NCI-H1105 treated with DMSO at 0.1 percent for 48 hours (cell line): ENCODE measurements around the gene SMPDL3A.
"Not testable (repeated sequence)": the region's sequence is repeated elsewhere in the genome, so short reads cannot be mapped to it uniquely, and the experiment has no call there.

Experiments
- DNase-seq: peaks from one replicate; lab custom pipeline; 2025; lab: John Stamatoyannopoulos, UW

Gene SMPDL3A

GRCh38 chr6:122789182-122790027, at the start of gene SMPDL3A:
Gene SMPDL3A (plus strand): TSS chr6:122789258. CDS start chr6:122789347, 89 bp downstream.
- DNase-seq: peak; percentile 83

- no peak for DNase-seq
These were observed 49.0 kb upstream of the SMPDL3A start for GRCh38 chr6:122740091-122740490.

- no peak for DNase-seq
These were observed 48.1 kb upstream of the SMPDL3A start for GRCh38 chr6:122740936-122741335.

- DNase-seq: not testable (repeated sequence)
These were observed 44.8 kb upstream of the SMPDL3A start for GRCh38 chr6:122744247-122744646.

GRCh38 chr6:122744856-122745255, 44.2 kb upstream of the SMPDL3A start:
- peak; percentile 88 for DNase-seq

GRCh38 chr6:122746688-122747087, 42.4 kb upstream of the SMPDL3A start:
- DNase-seq: no peak

- DNase-seq: no peak
These were observed 41.5 kb upstream of the SMPDL3A start for GRCh38 chr6:122747573-122747972.

- not testable (repeated sequence) for DNase-seq
These were observed 40.1 kb upstream of the SMPDL3A start for GRCh38 chr6:122748945-122749344.

- DNase-seq: no peak
These were observed 39.5 kb upstream of the SMPDL3A start for GRCh38 chr6:122749451-122750050.

- no peak for DNase-seq
These were observed 37.7 kb upstream of the SMPDL3A start for GRCh38 chr6:122751326-122751725.

GRCh38 chr6:122752459-122752858, 36.6 kb upstream of the SMPDL3A start:
- DNase-seq: no peak

- no peak for DNase-seq
These were observed 35.9 kb upstream of the SMPDL3A start for GRCh38 chr6:122753000-122753687.

- DNase-seq: no peak
These were observed 35.4 kb upstream of the SMPDL3A start for GRCh38 chr6:122753688-122754056.

- no peak for DNase-seq
These were observed 34.8 kb upstream of the SMPDL3A start for GRCh38 chr6:122754191-122754731.

- no peak for DNase-seq
These were observed 33.2 kb upstream of the SMPDL3A start for GRCh38 chr6:122755901-122756300.

- no peak for DNase-seq
These were observed 30.1 kb upstream of the SMPDL3A start for GRCh38 chr6:122758927-122759334.

GRCh38 chr6:122760330-122760729, 28.7 kb upstream of the SMPDL3A start:
- no peak for DNase-seq

GRCh38 chr6:122766256-122766655, 22.8 kb upstream of the SMPDL3A start:
- no peak for DNase-seq

GRCh38 chr6:122770835-122771601, 18.0 kb upstream of the SMPDL3A start:
- DNase-seq: no peak

- DNase-seq: no peak
These were observed 16.2 kb upstream of the SMPDL3A start for GRCh38 chr6:122772724-122773415.

GRCh38 chr6:122775975-122776374, 13.1 kb upstream of the SMPDL3A start:
- no peak for DNase-seq
